Esophagus squamous epithelium (tissue), 5 donors: ENCODE measurements around the gene NACC1. TPM values are rescaled to one million over a fixed set of nuclear protein-coding genes. Genes with fewer than 3 reads are reported as not detected.
"Not testable (repeated sequence)": the region's sequence is repeated elsewhere in the genome, so short reads cannot be mapped to it uniquely, and the experiment has no call there.

ENCODE experiments used
- DNase-seq: peaks from one replicate; lab custom pipeline; 2025; lab: John Stamatoyannopoulos, UW
- H3K27ac ChIP-seq, 4 donors: fragments of 200-600 bp; sonication (generic); one replicate each; pipeline ENCODE4 v1.5.1; 2016 to 2019; ENCODE audit warnings: mild to moderate bottlenecking in 1 of 4
- H3K27me3 ChIP-seq, 4 donors: fragments of 200-600 bp; sonication (generic); 1 replicate in 3 of 4; 2 replicates in 1 of 4; pipeline versions ENCODE4 v1.5.1 to v1.6.0; 2017 to 2021; ENCODE audit warnings: antibody characterized with exemption in 1 of 4
- H3K36me3 ChIP-seq, 3 donors: fragments of 200-600 bp; sonication (generic); one replicate each; pipeline ENCODE4 v1.5.1; 2016 to 2019
- H3K4me1 ChIP-seq, 3 donors: fragments of 200-600 bp; sonication (generic); one replicate each; pipeline ENCODE4 v1.5.1; 2017 to 2019
- H3K4me3 ChIP-seq, 4 donors: fragments of 200-600 bp; sonication (generic); 1 replicate in 3 of 4; 2 replicates in 1 of 4; pipeline ENCODE4 v1.5.1; 2016 to 2019; ENCODE audit warnings: mild to moderate bottlenecking in 2 of 4, moderate library complexity in 1 of 4
- H3K9me3 ChIP-seq, 3 donors: fragments of 200-600 bp; sonication (generic); one replicate each; pipeline ENCODE4 v1.5.1; 2016 to 2019
- POLR2A ChIP-seq, 4 donors: fragments of 450-650 bp; IDR thresholded peaks; one replicate each; pipeline ENCODE4 v1.6.1; 2017; ENCODE audit warnings: antibody characterized with exemption in 4 of 4, mild to moderate bottlenecking in 4 of 4, moderate library complexity in 3 of 4
- WGBS, 2 donors: methylation state at CpG; one replicate each; pipeline ENCODE4 v1.1.5; 2018; 5-methylcytosine and 5-hydroxymethylcytosine counted together
- intact Hi-C: fragments of 100-400 bp; cut with DNase I; formaldehyde crosslinking; loops from one replicate; pipeline ENCODE4 v1.15.0; 2022
- total RNA-seq, 4 donors: library from RNA; depleted of rRNA; stranded (reverse); fragments of >200 nt; gene quantifications; one replicate each; pipeline ENCODE4 v1.1.0, GENCODE V29; 2016
- TF ChIP-seq, protein P1 (sequence below), 6 experiments: fragments of 450-650 bp in 4 of 6; fragments of 200-600 bp in 2 of 6; sonication (generic) in 2 of 6; IDR thresholded peaks; one replicate each; pipeline ENCODE4 v1.5.1; 2016 to 2019; ENCODE audit warnings: antibody characterized with exemption in 6 of 6, mild to moderate bottlenecking in 4 of 6, moderate library complexity in 4 of 6
- donor health status: DM: yes; HTN: yes; CAD: no.

Gene NACC1
- total RNA-seq, 4 donors from 2014 or later, result 26.7 to 45.5 (median 37.1) TPM

DNA sequence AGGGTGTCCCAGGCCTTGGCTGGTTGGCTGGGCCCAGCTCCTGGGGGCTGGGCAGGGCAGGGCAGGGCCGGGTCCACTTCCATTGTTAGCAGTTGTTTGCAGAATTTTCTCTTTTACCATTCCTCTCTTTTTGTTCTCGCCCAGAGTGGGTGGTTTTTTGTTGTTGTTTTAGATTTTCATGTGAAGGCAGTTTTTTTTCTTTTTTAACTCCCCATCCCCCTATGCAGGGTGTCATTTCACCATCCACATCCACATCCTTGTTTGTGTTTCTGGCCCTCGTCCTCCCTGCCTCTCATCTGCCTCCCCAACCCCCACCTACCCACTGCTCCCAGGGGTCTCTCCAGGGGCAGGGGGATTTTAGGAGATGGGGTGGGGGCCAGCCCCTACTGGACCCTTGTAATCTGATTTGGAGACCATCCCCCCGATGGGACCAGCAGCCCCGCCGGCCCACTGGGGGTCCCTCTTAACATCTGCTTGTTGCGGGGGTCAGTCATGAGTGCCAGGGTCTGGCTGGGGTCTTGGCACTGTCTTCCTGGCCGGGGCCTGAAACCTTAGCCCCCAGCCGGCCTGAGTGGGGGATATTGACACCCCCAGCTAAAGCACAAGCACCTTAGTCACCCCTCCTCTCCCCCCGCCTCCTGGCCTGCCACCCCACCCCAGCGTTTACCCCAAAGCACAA lies 21.7 kb downstream of the NACC1 start:
- DNase-seq, result no peak
- Histone ChIP-seq H3K36me3 (peaks cover 41 to 89% (median 45%) of the 10 kb centered on the region in 3 donors), H3K4me3 (no peak overlapping the region), H3K27ac (no peak overlapping the region), H3K4me1 (peaks cover 0 to 14% (median 7%) of the 10 kb centered on the region in 3 donors), H3K27me3 (no peaks in the 10 kb centered on the region), H3K9me3 (no peaks in the 10 kb centered on the region)
- intact Hi-C loops, result no loop called here
- no peak for TF ChIP-seq POLR2A (IDR thresholded peaks at IDR 0.05)
- TF ChIP-seq, protein P1, sequence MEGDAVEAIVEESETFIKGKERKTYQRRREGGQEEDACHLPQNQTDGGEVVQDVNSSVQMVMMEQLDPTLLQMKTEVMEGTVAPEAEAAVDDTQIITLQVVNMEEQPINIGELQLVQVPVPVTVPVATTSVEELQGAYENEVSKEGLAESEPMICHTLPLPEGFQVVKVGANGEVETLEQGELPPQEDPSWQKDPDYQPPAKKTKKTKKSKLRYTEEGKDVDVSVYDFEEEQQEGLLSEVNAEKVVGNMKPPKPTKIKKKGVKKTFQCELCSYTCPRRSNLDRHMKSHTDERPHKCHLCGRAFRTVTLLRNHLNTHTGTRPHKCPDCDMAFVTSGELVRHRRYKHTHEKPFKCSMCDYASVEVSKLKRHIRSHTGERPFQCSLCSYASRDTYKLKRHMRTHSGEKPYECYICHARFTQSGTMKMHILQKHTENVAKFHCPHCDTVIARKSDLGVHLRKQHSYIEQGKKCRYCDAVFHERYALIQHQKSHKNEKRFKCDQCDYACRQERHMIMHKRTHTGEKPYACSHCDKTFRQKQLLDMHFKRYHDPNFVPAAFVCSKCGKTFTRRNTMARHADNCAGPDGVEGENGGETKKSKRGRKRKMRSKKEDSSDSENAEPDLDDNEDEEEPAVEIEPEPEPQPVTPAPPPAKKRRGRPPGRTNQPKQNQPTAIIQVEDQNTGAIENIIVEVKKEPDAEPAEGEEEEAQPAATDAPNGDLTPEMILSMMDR (IDR thresholded peaks at IDR 0.05), result no peak
- WGBS, 2 donors, result 55 to 78% methylated on average over 3 to 8 of the region's 11 CpGs

DNA sequence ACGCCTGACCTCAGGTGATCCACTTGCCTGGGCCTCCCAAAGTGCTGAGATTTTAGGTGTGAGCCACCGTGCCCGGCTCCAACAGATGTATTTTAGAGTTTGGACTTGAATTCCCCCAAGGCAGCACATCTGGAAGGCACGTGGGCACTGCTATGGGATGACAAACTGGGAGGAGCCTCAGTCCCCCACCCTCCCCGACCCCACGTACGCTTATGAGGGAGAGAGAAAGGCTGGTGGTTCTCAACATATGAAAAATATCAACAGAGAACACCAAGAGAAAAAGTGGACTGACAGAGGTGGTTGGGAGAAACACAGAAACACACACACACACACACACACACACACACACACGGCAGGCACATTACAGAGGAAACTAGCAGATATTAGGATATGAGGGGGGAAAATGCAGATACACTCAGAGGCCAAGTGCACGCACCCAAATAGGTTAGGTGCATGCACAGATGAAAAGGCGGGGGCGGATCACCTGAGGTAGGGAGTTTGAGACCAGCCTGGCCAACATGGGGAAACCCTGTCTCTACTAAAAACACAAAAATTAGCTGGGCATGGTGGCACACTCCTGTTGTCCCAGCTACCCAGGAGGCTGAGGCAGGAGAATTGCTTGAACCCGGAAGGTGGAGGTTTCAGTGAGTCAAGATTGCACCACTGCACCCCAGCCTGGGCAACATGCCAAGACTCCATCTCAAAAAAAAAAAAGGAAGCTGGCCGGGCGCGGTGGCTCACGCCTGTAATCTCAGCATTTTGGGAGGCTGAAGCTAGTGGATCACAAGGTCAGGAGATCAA lies 28.9 kb downstream of the NACC1 start:
- TF ChIP-seq, protein P1 (IDR thresholded peaks at IDR 0.05), result no peak
- TF ChIP-seq POLR2A (IDR thresholded peaks at IDR 0.05), result no peak
- Histone ChIP-seq H3K4me3 (no peak overlapping the region), H3K27ac (peak overlapping the region in 1 of 4 donors; percentile 26), H3K9me3 (no peaks in the 10 kb centered on the region), H3K27me3 (no peaks in the 10 kb centered on the region), H3K4me1 (peaks cover 11 to 43% (median 18%) of the 10 kb centered on the region in 3 donors), H3K36me3 (peaks cover 17 to 38% (median 17%) of the 10 kb centered on the region in 3 donors)
- no peak for DNase-seq
- intact Hi-C loops, result no loop called here
- WGBS, 2 donors, result 53 to 65% methylated on average over 9 to 13 of the region's 16 CpGs

DNA sequence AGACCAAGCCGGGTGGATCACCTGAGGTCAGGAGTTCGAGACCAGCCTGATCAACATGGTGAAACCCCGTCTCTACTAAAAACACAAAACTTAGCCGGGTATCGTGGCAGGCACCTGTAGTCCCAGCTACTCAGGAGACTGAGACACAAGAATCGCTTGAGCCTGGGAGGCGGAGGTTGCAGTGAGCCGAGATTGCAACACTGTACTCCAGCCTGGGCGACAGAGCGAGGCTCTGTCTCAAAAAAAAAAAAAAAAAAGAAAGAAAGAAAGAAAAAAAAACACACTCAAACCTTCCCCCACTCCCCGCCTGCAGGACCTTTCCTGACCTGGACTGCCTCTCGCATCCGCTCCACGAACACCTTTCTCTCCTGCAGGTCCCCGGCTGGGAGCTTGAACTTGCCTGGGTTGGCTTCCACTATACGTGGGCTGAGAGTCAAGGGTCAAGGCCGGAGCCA lies 31.1 kb downstream of the NACC1 start:
- H3K27me3 ChIP-seq, intact Hi-C loops, H3K9me3 ChIP-seq, DNase-seq: not testable (repeated sequence)
- peaks cover 12 to 24% (median 17%) of the 10 kb centered on the region in 3 donors for H3K36me3 ChIP-seq
- peaks cover 11 to 42% (median 11%) of the 10 kb centered on the region in 3 donors for H3K4me1 ChIP-seq
- H3K27ac ChIP-seq, result peak overlapping the region; percentile 96 to 100 (median 100)
- WGBS, 2 donors, result 23 to 26% methylated on average over 14 to 16 of the region's 17 CpGs
- H3K4me3 ChIP-seq, result peak overlapping the region; percentile 85 to 99 (median 94)

DNA sequence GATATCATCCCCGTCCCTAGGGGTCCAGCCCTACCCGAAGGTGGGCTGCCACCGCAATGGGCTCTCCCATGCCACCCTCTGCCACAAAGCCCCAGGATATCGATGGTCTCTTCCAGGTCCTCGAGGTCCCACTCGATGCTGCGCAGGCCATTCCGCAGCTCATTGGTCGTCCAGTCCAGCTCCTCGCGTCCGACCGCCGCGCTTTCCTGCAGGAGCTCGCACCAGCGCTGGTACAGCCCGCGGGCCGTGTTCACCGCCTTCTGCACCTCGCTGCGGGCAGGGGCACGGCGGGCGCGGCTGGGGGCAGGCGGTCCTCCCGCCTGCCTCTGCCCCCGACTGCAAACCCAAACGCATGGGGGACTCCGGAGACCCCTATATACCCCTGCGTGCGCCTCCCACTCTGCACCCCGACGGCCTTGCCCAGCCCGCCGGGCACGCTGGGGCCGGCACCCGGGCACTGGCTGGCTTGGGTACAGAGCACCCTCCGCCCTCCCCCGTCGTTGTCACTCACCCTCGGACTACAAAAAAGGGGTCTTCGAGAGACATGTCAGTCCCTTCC lies 31.6 kb downstream of the NACC1 start:
- TF ChIP-seq, protein P1 (IDR thresholded peaks at IDR 0.05), result no peak
- peak in 1 of 4 donors; percentile 4 for TF ChIP-seq POLR2A (IDR thresholded peaks at IDR 0.05)
- Histone ChIP-seq H3K27ac (peak overlapping the region; percentile 96 to 100 (median 100)), H3K27me3 (no peaks in the 10 kb centered on the region), H3K36me3 (peaks cover 7 to 19% (median 12%) of the 10 kb centered on the region in 3 donors), H3K9me3 (no peaks in the 10 kb centered on the region), H3K4me1 (peaks cover 11 to 45% (median 12%) of the 10 kb centered on the region in 3 donors), H3K4me3 (peak overlapping the region; percentile 85 to 99 (median 94))
- WGBS, 2 donors, result 0 to 1% methylated on average over 6 to 15 of the region's 46 CpGs
- DNase-seq, result no peak
- intact Hi-C loops, result no loop called here

DNA sequence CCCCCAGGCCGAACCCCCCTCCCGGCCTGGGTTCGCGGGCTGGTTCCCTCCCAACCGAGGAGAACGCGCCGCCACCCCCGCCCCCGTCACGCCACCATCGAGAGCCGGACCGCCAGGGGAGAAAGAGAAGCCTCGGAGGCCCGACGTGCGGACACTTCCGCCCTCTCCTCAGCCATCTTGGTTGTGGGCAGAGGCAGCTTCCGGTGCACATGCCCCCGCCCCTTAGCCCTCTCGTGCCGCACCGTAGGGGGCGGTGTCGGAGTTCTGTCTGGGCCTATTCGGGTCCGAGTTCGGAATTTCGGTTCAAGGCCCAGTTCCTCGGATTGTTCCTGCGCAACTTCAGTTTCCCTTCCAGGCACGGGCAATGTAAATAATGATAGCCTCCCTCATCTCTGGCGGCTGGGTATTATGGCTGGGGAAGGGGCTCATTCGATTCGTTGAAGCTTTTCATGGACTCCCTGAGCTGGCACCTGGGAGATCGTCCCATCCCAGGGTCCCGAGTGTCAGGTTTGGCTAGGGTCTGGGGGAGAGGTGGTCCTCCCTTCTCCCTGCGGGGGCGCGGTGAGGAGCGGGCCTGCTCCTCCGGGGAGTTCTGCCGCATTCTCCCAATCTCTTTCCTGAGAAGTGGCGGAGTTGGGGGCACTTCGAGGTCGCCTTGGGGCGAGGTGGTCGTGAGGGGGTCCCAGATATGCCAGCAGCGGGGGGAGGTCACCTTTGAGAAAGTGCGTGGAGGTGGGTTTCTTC lies 32.3 kb downstream of the NACC1 start, which contains the start of the genes IER2 and STX10:
Gene IER2 (plus strand): TSS at position 225 of the 744 bp plus-strand sequence. CDS start 2,776 bp downstream, outside the sequence.
Gene STX10 (minus strand): TSS at position 189 of the 744 bp plus-strand sequence. CDS start 202 bp downstream, outside the sequence.
- H3K36me3 ChIP-seq, result peaks cover under 1 to 13% (median 6%) of the 10 kb centered on the region in 3 donors
- H3K27me3 ChIP-seq, result no peaks in the 10 kb centered on the region
- H3K4me1 ChIP-seq, result peaks cover 17 to 52% (median 18%) of the 10 kb centered on the region in 3 donors
- H3K4me3 ChIP-seq, result peak within 1 kb of the TSS; percentile 85 to 99 (median 94)
- intact Hi-C loops, result no loop called here
- peak; percentile 90 for DNase-seq
- TF ChIP-seq, protein P1 (IDR thresholded peaks at IDR 0.05), result peak; percentile 61 to 84 (median 69)
- peak in 3 of 4 donors; percentile 34 to 87 (median 65) for TF ChIP-seq POLR2A (IDR thresholded peaks at IDR 0.05)
- H3K27ac ChIP-seq, result peak within 1 kb of the TSS; percentile 96 to 100 (median 100)
- 0% methylated on average over 2 to 12 of the region's 51 CpGs for WGBS, 2 donors
- H3K9me3 ChIP-seq, result no peaks in the 10 kb centered on the region
